Hepatocyte (in vitro differentiated cells): ENCODE measurements around the gene POT1.

Experiments used
- EZH2 ChIP-seq: fragments of 200-600 bp; sonication (generic); IDR thresholded peaks from 2 replicates; pipeline ENCODE4 v1.6.1; 2016; ENCODE audit warnings: antibody characterized with exemption, mild to moderate bottlenecking, borderline replicate concordance
- TF ChIP-seq, protein P1 (sequence below): fragments of 200-600 bp; sonication (generic); IDR thresholded peaks from 2 replicates; pipeline ENCODE4 v1.5.1; 2016; ENCODE audit warnings: antibody characterized with exemption, mild to moderate bottlenecking; ENCODE audit not compliant: poor library complexity

DNA sequence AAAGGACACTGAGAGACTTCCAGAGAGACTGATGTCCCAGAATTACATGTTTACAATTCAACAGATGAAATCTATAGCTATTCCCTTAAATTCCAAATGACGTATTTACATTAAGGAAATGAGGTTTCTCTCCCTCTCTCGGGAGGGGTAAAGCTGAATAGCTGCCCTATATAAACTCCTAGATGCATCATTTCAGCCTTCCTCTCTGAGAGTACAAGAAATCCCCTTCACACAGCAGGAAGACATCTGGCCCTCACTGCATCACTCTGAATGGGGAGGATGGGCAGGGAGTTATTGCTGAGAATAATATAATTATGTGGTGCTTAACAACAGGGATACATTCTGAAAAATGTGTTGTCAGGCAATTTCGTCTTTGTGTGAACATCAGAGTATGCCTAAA, 11.0 kb downstream of the POT1 start:
- TF ChIP-seq, protein P1, sequence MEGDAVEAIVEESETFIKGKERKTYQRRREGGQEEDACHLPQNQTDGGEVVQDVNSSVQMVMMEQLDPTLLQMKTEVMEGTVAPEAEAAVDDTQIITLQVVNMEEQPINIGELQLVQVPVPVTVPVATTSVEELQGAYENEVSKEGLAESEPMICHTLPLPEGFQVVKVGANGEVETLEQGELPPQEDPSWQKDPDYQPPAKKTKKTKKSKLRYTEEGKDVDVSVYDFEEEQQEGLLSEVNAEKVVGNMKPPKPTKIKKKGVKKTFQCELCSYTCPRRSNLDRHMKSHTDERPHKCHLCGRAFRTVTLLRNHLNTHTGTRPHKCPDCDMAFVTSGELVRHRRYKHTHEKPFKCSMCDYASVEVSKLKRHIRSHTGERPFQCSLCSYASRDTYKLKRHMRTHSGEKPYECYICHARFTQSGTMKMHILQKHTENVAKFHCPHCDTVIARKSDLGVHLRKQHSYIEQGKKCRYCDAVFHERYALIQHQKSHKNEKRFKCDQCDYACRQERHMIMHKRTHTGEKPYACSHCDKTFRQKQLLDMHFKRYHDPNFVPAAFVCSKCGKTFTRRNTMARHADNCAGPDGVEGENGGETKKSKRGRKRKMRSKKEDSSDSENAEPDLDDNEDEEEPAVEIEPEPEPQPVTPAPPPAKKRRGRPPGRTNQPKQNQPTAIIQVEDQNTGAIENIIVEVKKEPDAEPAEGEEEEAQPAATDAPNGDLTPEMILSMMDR: no peak
- TF ChIP-seq EZH2: no peak
